ENCODE results near the gene ARHGEF17.

- TF ChIP-seq POLR2A (IDR thresholded peaks at IDR 0.05; ENCODE audit: low read length) (no peak), GATA1 (IDR thresholded peaks at IDR 0.05; ENCODE audit: low read depth, low read length) (no peak)
These were observed 68.9 kb downstream of the ARHGEF17 start for GRCh38 chr11:73376803-73377629.

Measured in erythroblast (primary cell).